GM04504 (cell line): ENCODE data around the gene GCH1.

Experiments
- DNase-seq: peaks from one replicate; pipeline ENCODE4 v3.0.0-alpha.2; 2012; ENCODE audit warnings: low read depth

The GCH1 gene

DNA sequence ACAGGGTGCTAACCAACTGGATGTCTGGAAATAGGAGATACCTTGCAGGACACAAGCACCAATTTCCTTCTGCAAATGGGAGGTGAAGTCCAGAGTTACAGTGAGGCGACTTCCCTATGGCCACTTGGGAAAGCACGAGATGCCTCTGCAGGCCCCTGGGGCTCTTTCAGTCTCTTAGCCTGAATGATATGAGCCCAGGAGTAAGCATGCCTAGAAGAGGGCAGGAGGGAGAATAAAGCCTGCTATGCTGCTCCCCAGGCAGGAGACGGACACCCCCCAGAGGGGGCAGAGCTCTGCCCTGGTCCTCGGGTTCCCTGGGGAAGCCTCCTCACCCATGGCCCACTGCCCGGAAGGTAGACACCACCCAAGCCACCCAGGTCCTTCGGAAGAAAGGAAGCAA lies 105.1 kb downstream of the GCH1 start:
- no peak for DNase-seq

GRCh38 chr14:54796961-54797360 lies 105.7 kb downstream of the GCH1 start:
- DNase-seq, result no peak

DNA sequence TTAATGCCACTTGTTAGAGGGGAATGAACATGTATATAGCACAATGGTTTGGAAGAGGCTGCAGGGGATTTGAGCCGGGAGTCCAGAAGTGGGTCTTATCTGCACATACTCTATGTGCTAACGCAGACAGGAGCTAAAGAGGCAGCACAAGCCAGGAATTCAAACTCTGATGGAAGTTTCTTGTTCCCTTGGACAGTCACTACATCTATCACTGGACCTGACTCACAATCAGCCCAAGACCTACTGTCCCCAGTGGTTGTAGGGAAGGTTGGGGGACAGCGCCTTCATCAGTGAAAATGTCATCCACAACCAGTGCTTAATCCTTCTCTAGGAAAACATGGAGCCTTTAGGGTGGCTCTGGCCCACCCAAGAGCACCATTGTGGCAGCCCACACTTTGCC lies 107.8 kb downstream of the GCH1 start:
- DNase-seq, result no peak

- DNase-seq, result no peak
Measured at GRCh38 chr14:54794159-54794558, 108.5 kb downstream of the GCH1 start.

GRCh38 chr14:54792288-54792687 lies 110.3 kb downstream of the GCH1 start:
- DNase-seq, result no peak
